Activated naive CD4-positive, alpha-beta T cell treated with anti-CD3 and anti-CD28 coated beads, Interleukin-2, amount 10 ng/mL, durations not matched to agents 7 days and 5 days (primary cell): ENCODE results near the gene APPBP2.
"Not testable (repeated sequence)": the region's sequence is repeated elsewhere in the genome, so short reads cannot be mapped to it uniquely, and the experiment has no call there.

Experiments
- CTCF ChIA-PET: fragments of 350-600 bp; sonication (Branson Sonifier 250); formaldehyde crosslinking; loops from one replicate; lab custom pipeline; 2021; ENCODE audit warnings: antibody characterized with exemption; lab: Charles Lee
- DNase-seq: peaks from one replicate; pipeline ENCODE4 v3.0.0-alpha.2; 2020
- H3K27ac Mint-ChIP-seq: one replicate; pipeline ENCODE4 v1.8.0; 2021; ENCODE audit warnings: mild to moderate bottlenecking, moderate library complexity, mixed read lengths
- H3K27me3 Mint-ChIP-seq: one replicate; pipeline ENCODE4 v1.8.0; 2021; ENCODE audit warnings: mild to moderate bottlenecking, mixed read lengths
- H3K36me3 Mint-ChIP-seq: one replicate; pipeline ENCODE4 v1.8.0; 2021; ENCODE audit warnings: mixed read lengths
- H3K4me1 Mint-ChIP-seq: one replicate; pipeline ENCODE4 v1.8.0; 2021; ENCODE audit warnings: mixed read lengths
- H3K4me3 Mint-ChIP-seq: one replicate; pipeline ENCODE4 v1.8.0; 2021; ENCODE audit warnings: mild to moderate bottlenecking, moderate library complexity, mixed read lengths
- H3K9me3 Mint-ChIP-seq: one replicate; pipeline ENCODE4 v1.8.0; 2021; ENCODE audit warnings: mixed read lengths

The APPBP2 gene

GRCh38 chr17:60455378-60455777 is 70.7 kb downstream of the APPBP2 start:
- Mint-ChIP-seq H3K36me3 (peaks cover 37% of the 10 kb centered on the region), H3K4me3 (no peak overlapping the region), H3K27ac (no peak overlapping the region), H3K9me3 (no peaks in the 10 kb centered on the region), H3K27me3 (no peaks in the 10 kb centered on the region), H3K4me1 (no peaks in the 10 kb centered on the region)
- no peak for DNase-seq
- CTCF ChIA-PET: interaction anchor here (1.4 kb wide), 1 partner anchor 183 kb away, joined by 3 read pairs; no protein-coding TSS in a partner anchor

- Mint-ChIP-seq H3K4me1 (no peaks in the 10 kb centered on the region), H3K27ac (no peak overlapping the region), H3K36me3 (peaks cover 29% of the 10 kb centered on the region), H3K4me3 (no peak overlapping the region), H3K9me3 (no peaks in the 10 kb centered on the region), H3K27me3 (no peaks in the 10 kb centered on the region)
- CTCF ChIA-PET: no interaction called here
- no peak for DNase-seq
Observed at GRCh38 chr17:60451965-60452364, 74.1 kb downstream of the APPBP2 start.

- Mint-ChIP-seq H3K27me3 (no peaks in the 10 kb centered on the region), H3K4me1 (no peaks in the 10 kb centered on the region), H3K4me3 (no peak overlapping the region), H3K36me3 (peaks cover 26% of the 10 kb centered on the region), H3K9me3 (no peaks in the 10 kb centered on the region), H3K27ac (no peak overlapping the region)
- CTCF ChIA-PET: no interaction called here
- no peak for DNase-seq
Observed at GRCh38 chr17:60451071-60451470, 75.0 kb downstream of the APPBP2 start.

GRCh38 chr17:60447375-60447774 is 78.7 kb downstream of the APPBP2 start:
- Mint-ChIP-seq H3K36me3 (peaks cover 20% of the 10 kb centered on the region), H3K4me1 (no peaks in the 10 kb centered on the region), H3K9me3 (no peaks in the 10 kb centered on the region), H3K27ac (no peak overlapping the region), H3K27me3 (no peaks in the 10 kb centered on the region), H3K4me3 (no peak overlapping the region)
- CTCF ChIA-PET: no interaction called here
- DNase-seq: no peak

- no peaks in the 10 kb centered on the region for H3K4me1 Mint-ChIP-seq
- H3K27me3 Mint-ChIP-seq: no peaks in the 10 kb centered on the region
- peaks cover 20% of the 10 kb centered on the region for H3K36me3 Mint-ChIP-seq
- H3K9me3 Mint-ChIP-seq: no peaks in the 10 kb centered on the region
- no peak overlapping the region for H3K27ac Mint-ChIP-seq
- no peak overlapping the region for H3K4me3 Mint-ChIP-seq
- CTCF ChIA-PET: no interaction called here
- no peak for DNase-seq
Observed at GRCh38 chr17:60445144-60445543, 80.9 kb downstream of the APPBP2 start.

- Mint-ChIP-seq H3K4me1 (no peaks in the 10 kb centered on the region), H3K4me3 (no peak overlapping the region), H3K27ac (no peak overlapping the region), H3K36me3 (peaks cover 16% of the 10 kb centered on the region), H3K27me3 (no peaks in the 10 kb centered on the region), H3K9me3 (no peaks in the 10 kb centered on the region)
- CTCF ChIA-PET: no interaction called here
- DNase-seq: no peak
Observed at GRCh38 chr17:60443713-60444112, 82.3 kb downstream of the APPBP2 start.

- H3K9me3 Mint-ChIP-seq: no peaks in the 10 kb centered on the region
- CTCF ChIA-PET: no interaction called here
- H3K4me1 Mint-ChIP-seq: no peaks in the 10 kb centered on the region
- no peaks in the 10 kb centered on the region for H3K27me3 Mint-ChIP-seq
- DNase-seq: no peak
- no peak overlapping the region for H3K27ac Mint-ChIP-seq
- no peak overlapping the region for H3K4me3 Mint-ChIP-seq
- H3K36me3 Mint-ChIP-seq: peaks cover 9% of the 10 kb centered on the region
Observed at GRCh38 chr17:60442271-60443173, 83.5 kb downstream of the APPBP2 start.

GRCh38 chr17:60439501-60439900 is 86.5 kb downstream of the APPBP2 start:
- Mint-ChIP-seq H3K9me3 (no peaks in the 10 kb centered on the region), H3K27ac (no peak overlapping the region), H3K4me3 (no peak overlapping the region), H3K4me1 (no peaks in the 10 kb centered on the region), H3K27me3 (peaks cover 16% of the 10 kb centered on the region), H3K36me3 (no peaks in the 10 kb centered on the region)
- CTCF ChIA-PET: interaction anchor here (1.8 kb wide), 1 partner anchor 209 kb away, joined by 7 read pairs; no protein-coding TSS in a partner anchor
- DNase-seq: no peak

GRCh38 chr17:60436676-60437075 is 89.4 kb downstream of the APPBP2 start:
- Mint-ChIP-seq H3K27ac (no peak overlapping the region), H3K9me3 (no peaks in the 10 kb centered on the region), H3K36me3 (no peaks in the 10 kb centered on the region), H3K4me1 (no peaks in the 10 kb centered on the region), H3K4me3 (no peak overlapping the region), H3K27me3 (peaks cover 32% of the 10 kb centered on the region)
- no peak for DNase-seq
- CTCF ChIA-PET: interaction anchor here (0.8 to 1.0 kb wide), 2 partner anchors 8 to 400 kb away, joined by 3 read pairs; no protein-coding TSS in a partner anchor

GRCh38 chr17:60435244-60436167 is 90.5 kb downstream of the APPBP2 start:
- H3K9me3 Mint-ChIP-seq: no peaks in the 10 kb centered on the region
- H3K4me1 Mint-ChIP-seq: no peaks in the 10 kb centered on the region
- DNase-seq: peak; percentile 71
- H3K36me3 Mint-ChIP-seq: no peaks in the 10 kb centered on the region
- H3K27me3 Mint-ChIP-seq: peaks cover 36% of the 10 kb centered on the region
- CTCF ChIA-PET: interaction anchor here (0.8 to 1.0 kb wide), 2 partner anchors 9 to 399 kb away, joined by 3 read pairs; no protein-coding TSS in a partner anchor
- H3K4me3 Mint-ChIP-seq: no peak overlapping the region
- no peak overlapping the region for H3K27ac Mint-ChIP-seq

- H3K4me3 Mint-ChIP-seq, H3K4me1 Mint-ChIP-seq: not testable (repeated sequence)
Observed at GRCh38 chr17:60433021-60433997, 92.7 kb downstream of the APPBP2 start.

GRCh38 chr17:60430561-60430960 is 95.5 kb downstream of the APPBP2 start:
- DNase-seq, H3K4me1 Mint-ChIP-seq, H3K27ac Mint-ChIP-seq, CTCF ChIA-PET, H3K36me3 Mint-ChIP-seq, H3K9me3 Mint-ChIP-seq, H3K4me3 Mint-ChIP-seq: not testable (repeated sequence)
- H3K27me3 Mint-ChIP-seq: peaks cover 49% of the 10 kb centered on the region

More at GRCh38 chr17:60433021-60433997, 92.7 kb downstream of the APPBP2 start:
- not testable (repeated sequence) for H3K36me3 Mint-ChIP-seq, H3K27ac Mint-ChIP-seq, H3K9me3 Mint-ChIP-seq, DNase-seq
- CTCF ChIA-PET: interaction anchor here (1.6 kb wide), 1 partner anchor 205 kb away, joined by 3 read pairs; no protein-coding TSS in a partner anchor
- peaks cover 45% of the 10 kb centered on the region for H3K27me3 Mint-ChIP-seq

GRCh38 chr17:60428491-60428890 is 97.6 kb downstream of the APPBP2 start:
- not testable (repeated sequence) for H3K4me1 Mint-ChIP-seq, H3K9me3 Mint-ChIP-seq, H3K27ac Mint-ChIP-seq, H3K36me3 Mint-ChIP-seq, H3K4me3 Mint-ChIP-seq, DNase-seq
- CTCF ChIA-PET: interaction anchor here (0.7 to 1.0 kb wide), 2 partner anchors 209 to 288 kb away, joined by 3 read pairs; no protein-coding TSS in a partner anchor
- peaks cover 36% of the 10 kb centered on the region for H3K27me3 Mint-ChIP-seq
